ENCODE measurements around the gene DHRS4.

GRCh38 chr14:23950411-23951135, 3.0 kb upstream of the DHRS4 start:
- TF ChIP-seq CCNT2 (IDR thresholded peaks at IDR 0.05; ENCODE audit: borderline replicate concordance, extremely low read depth, insufficient read length, low read depth, low read length) = no peak
- TF ChIP-seq CTCF (IDR thresholded peaks at IDR 0.05 in 2 of 3, conservative IDR thresholded peaks at IDR 0.05 in 1 of 3; ENCODE audit: insufficient read depth in 2 of 3, low read depth in 1 of 3, low read length in 3 of 3) = no peak
- no peak for TF ChIP-seq SFPQ (IDR thresholded peaks at IDR 0.05; ENCODE audit: low read depth, low read length)
- no peak for TF ChIP-seq ZNF766 (CRISPR knock-in tag; conservative IDR thresholded peaks at IDR 0.05)
- no peak for TF ChIP-seq HOXB6 (CRISPR knock-in tag; IDR thresholded peaks at IDR 0.05; ENCODE audit: borderline replicate concordance)
